HG03045 (cell line): Measurements from ENCODE around the gene MEF2A.

Experiments
- ATAC-seq: cut with Tn5 transposase; IDR thresholded peaks from one replicate; pipeline ENCODE4 v1.9.1; 2021; ENCODE audit warnings: mild to moderate bottlenecking, moderate library complexity; ENCODE audit not compliant: unreplicated experiment

The MEF2A gene

GRCh38 chr15:99562238-99562637, 3.5 kb upstream of the MEF2A start:
- no peak for ATAC-seq

- peak; percentile 20 for ATAC-seq
Measured at GRCh38 chr15:99564221-99565048, 1.3 kb upstream of the MEF2A start.

GRCh38 chr15:99565049-99565298, 810 bp upstream of the MEF2A start:
- no peak for ATAC-seq

- no peak for ATAC-seq
Measured at GRCh38 chr15:99566157-99566897, 543 bp downstream of the MEF2A start.

- no peak for ATAC-seq
Measured at GRCh38 chr15:99568625-99569352, 3.0 kb downstream of the MEF2A start.

GRCh38 chr15:99571299-99571698, 5.5 kb downstream of the MEF2A start:
- ATAC-seq = no peak

- no peak for ATAC-seq
Measured at GRCh38 chr15:99574048-99574447, 8.3 kb downstream of the MEF2A start.

- ATAC-seq = no peak
Measured at GRCh38 chr15:99574502-99574901, 8.7 kb downstream of the MEF2A start.

- no peak for ATAC-seq
Measured at GRCh38 chr15:99578809-99579208, 13.0 kb downstream of the MEF2A start.

- no peak for ATAC-seq
Measured at GRCh38 chr15:99580076-99580475, 14.3 kb downstream of the MEF2A start.

GRCh38 chr15:99582508-99582960, 16.8 kb downstream of the MEF2A start:
- no peak for ATAC-seq

- ATAC-seq = no peak
Measured at GRCh38 chr15:99584081-99584600, 18.4 kb downstream of the MEF2A start.

GRCh38 chr15:99586121-99586520, 20.3 kb downstream of the MEF2A start:
- ATAC-seq = no peak

- no peak for ATAC-seq
Measured at GRCh38 chr15:99589801-99590200, 24.0 kb downstream of the MEF2A start.

- ATAC-seq = no peak
Measured at GRCh38 chr15:99590913-99591646, 25.3 kb downstream of the MEF2A start.

- ATAC-seq = no peak
Measured at GRCh38 chr15:99592145-99592791, 26.5 kb downstream of the MEF2A start.

- ATAC-seq = no peak
Measured at GRCh38 chr15:99593070-99593469, 27.3 kb downstream of the MEF2A start.

GRCh38 chr15:99594916-99595315, 29.1 kb downstream of the MEF2A start:
- ATAC-seq = no peak

- ATAC-seq = no peak
Measured at GRCh38 chr15:99598296-99598695, 32.5 kb downstream of the MEF2A start.

GRCh38 chr15:99603828-99604227, 38.0 kb downstream of the MEF2A start:
- no peak for ATAC-seq
